ENCODE data around the gene WRAP73. TPM values are rescaled to one million over a fixed set of nuclear protein-coding genes. Genes with fewer than 3 reads are reported as not detected.

WRAP73 gene
- total RNA-seq, 1 experiment from 2014 or later: 57.2 TPM

GRCh38 chr1:3588395-3588794 lies 61.5 kb downstream of the WRAP73 start:
- ATAC-seq (no peak), DNase-seq (no peak)
- BruUV-seq (replicated peaks): no TSS peak
- Histone ChIP-seq H3K9ac (ENCODE audit: low read length) (no peak overlapping the region), H3K27me3 (ENCODE audit: low read length) (no peaks in the 10 kb centered on the region), H4K20me1 (ENCODE audit: low read length) (no peaks in the 10 kb centered on the region), H3K79me2 (ENCODE audit: low read length) (no peaks in the 10 kb centered on the region), H3K9me3 (ENCODE audit: low read length) (no peaks in the 10 kb centered on the region), H2AFZ (ENCODE audit: low read length) (no peak overlapping the region), H3K4me3 (ENCODE audit: low read length) (no peak overlapping the region), H3F3A (ENCODE audit: low read length, unreplicated experiment) (peaks cover 5% of the 10 kb centered on the region), H3K9me2 (replicated peaks; ENCODE audit: low read length) (no peaks in the 10 kb centered on the region), H3K27ac (ENCODE audit: low read length) (no peak overlapping the region), H3K36me3 (ENCODE audit: low read depth, low read length) (no peaks in the 10 kb centered on the region), H3K4me1 (ENCODE audit: insufficient read depth, low read length) (peaks cover 10% of the 10 kb centered on the region), H3K4me2 (ENCODE audit: low read length) (no peak overlapping the region)
- ChIA-PET POLR2A (ENCODE audit: unreplicated experiment) (no interaction called here), CTCF (interaction anchor here (0.6 to 2.5 kb wide), 4 partner anchors 11 to 33 kb away, joined by 3 to 29 read pairs (median 5); no protein-coding TSS in a partner anchor)
- TF ChIP-seq EZH2 (IDR thresholded peaks at IDR 0.05; ENCODE audit: low read length, unreplicated experiment) (no peak), CTCF (conservative IDR thresholded peaks at IDR 0.05; ENCODE audit: low read depth, low read length) (no peak), EZH2phosphoT487 (IDR thresholded peaks at IDR 0.05; ENCODE audit: borderline replicate concordance, low read length) (no peak)
- intact Hi-C loops (cut with micrococcal nuclease): no loop called here

GRCh38 chr1:3586986-3587759 lies 62.7 kb downstream of the WRAP73 start:
- POLR2A ChIA-PET (ENCODE audit: unreplicated experiment): no interaction called here
- H3K79me2 ChIP-seq (ENCODE audit: low read length): no peaks in the 10 kb centered on the region
- H4K20me1 ChIP-seq (ENCODE audit: low read length): no peaks in the 10 kb centered on the region
- H2AFZ ChIP-seq (ENCODE audit: low read length): no peak overlapping the region
- peak overlapping the region; percentile 28 for H3K27ac ChIP-seq (ENCODE audit: low read length)
- CTCF ChIA-PET: interaction anchor here (0.6 to 2.5 kb wide), 7 partner anchors 28 to 134 kb away, joined by 3 to 29 read pairs (median 4); no protein-coding TSS in a partner anchor
- no peaks in the 10 kb centered on the region for H3K36me3 ChIP-seq (ENCODE audit: low read depth, low read length)
- intact Hi-C loops (cut with micrococcal nuclease): loop anchor here (1.0 kb wide), 2 partner anchors 32 to 96 kb away; no protein-coding TSS in a partner anchor
- TF ChIP-seq CTCF (conservative IDR thresholded peaks at IDR 0.05; ENCODE audit: low read depth, low read length) (no peak), EZH2 (IDR thresholded peaks at IDR 0.05; ENCODE audit: low read length, unreplicated experiment) (no peak), EZH2phosphoT487 (IDR thresholded peaks at IDR 0.05; ENCODE audit: borderline replicate concordance, low read length) (peak; percentile 93)
- BruUV-seq (replicated peaks): no TSS peak
- H3K9me3 ChIP-seq (ENCODE audit: low read length): no peaks in the 10 kb centered on the region
- H3K4me2 ChIP-seq (ENCODE audit: low read length): peak overlapping the region; percentile 30
- H3K4me1 ChIP-seq (ENCODE audit: insufficient read depth, low read length): peaks cover 10% of the 10 kb centered on the region
- no peak overlapping the region for H3K9ac ChIP-seq (ENCODE audit: low read length)
- ATAC-seq: peak; percentile 98
- peak; percentile 97 for DNase-seq
- no peaks in the 10 kb centered on the region for H3K9me2 ChIP-seq (replicated peaks; ENCODE audit: low read length)
- H3K27me3 ChIP-seq (ENCODE audit: low read length): no peaks in the 10 kb centered on the region
- peaks cover 5% of the 10 kb centered on the region for H3F3A ChIP-seq (ENCODE audit: low read length, unreplicated experiment)
- no peak overlapping the region for H3K4me3 ChIP-seq (ENCODE audit: low read length)

Data from PC-3 (cell line).